ENCODE measurements around the gene OTC.

- no peak for TF ChIP-seq CTCF (IDR thresholded peaks at IDR 0.05)
- no peak for TF ChIP-seq POLR2A (IDR thresholded peaks at IDR 0.05)
- TF ChIP-seq POLR2AphosphoS5 (IDR thresholded peaks at IDR 0.05), result no peak
Observed at GRCh38 chrX:38352362-38352761, at the start of gene OTC.
